Esophagus muscularis mucosa (tissue), 4 donors: Measurements from ENCODE around the gene ZNF331.
A peak's percentile ranks its signal among the peaks of the same experiment; 100 is the strongest.
"Not testable (repeated sequence)": the region's sequence is repeated elsewhere in the genome, so short reads cannot be mapped to it uniquely, and the experiment has no call there.

ENCODE experiments used
- CTCF ChIP-seq, 3 experiments: fragments of 200-600 bp in 2 of 3; fragments of 450-650 bp in 1 of 3; sonication (generic) in 2 of 3; IDR thresholded peaks; one replicate each; pipeline ENCODE4 v1.5.1; 2017 to 2019; ENCODE audit warnings: antibody characterized with exemption in 3 of 3, mild to moderate bottlenecking in 2 of 3, moderate library complexity in 1 of 3
- EP300 ChIP-seq: sonication (generic); formaldehyde crosslinking; IDR thresholded peaks from one replicate; pipeline ENCODE4 v1.6.1; 2017; ENCODE audit warnings: antibody characterized with exemption
- POLR2A ChIP-seq: fragments of 450-650 bp; IDR thresholded peaks from one replicate; pipeline ENCODE4 v1.6.1; 2017; ENCODE audit warnings: antibody characterized with exemption, moderate library complexity, mild to moderate bottlenecking, low read depth
- POLR2AphosphoS5 ChIP-seq, 2 donors: sonication (generic); formaldehyde crosslinking; IDR thresholded peaks; one replicate each; pipeline ENCODE4 v1.6.1; 2017; ENCODE audit warnings: antibody characterized with exemption in 2 of 2

- not testable (repeated sequence) for TF ChIP-seq POLR2A, EP300
- TF ChIP-seq CTCF (IDR thresholded peaks at IDR 0.05): peak in 1 of 3 experiments; percentile 20
- peak in 1 of 2 donors; percentile 5 for TF ChIP-seq POLR2AphosphoS5 (IDR thresholded peaks at IDR 0.05)
These were observed 33.6 kb upstream of the ZNF331 start for GRCh38 chr19:53504365-53504703.
